PFSK-1 (cell line): ENCODE measurements around the gene SCARF1.

Source experiments
- FOXP2 ChIP-seq: optimal IDR thresholded peaks from 2 replicates; pipeline ENCODE3; 2011; ENCODE audit warnings: borderline replicate concordance, control low read depth, inconsistent platforms; ENCODE audit not compliant: insufficient read depth; ENCODE audit errors: extremely low read length, extremely low read depth
- POLR2AphosphoS5 ChIP-seq: IDR thresholded peaks from 2 replicates; pipeline ENCODE4 v1.6.1; 2012; ENCODE audit warnings: low read depth, mild to moderate bottlenecking, control low read depth, low read length, moderate library complexity
- REST ChIP-seq, 2 experiments: IDR thresholded peaks; 2 replicates each; pipeline versions ENCODE4 v1.6.1 to v1.8.0; 2011 to 2012; ENCODE audit warnings: low read depth in 2 of 2, low read length in 2 of 2, control low read depth in 1 of 2, inconsistent platforms in 1 of 2, mild to moderate bottlenecking in 1 of 2, moderate library complexity in 1 of 2; ENCODE audit not compliant: insufficient read depth in 1 of 2
- SIN3A ChIP-seq: IDR thresholded peaks from 2 replicates; pipeline ENCODE4 v1.6.1; 2012; ENCODE audit warnings: mild to moderate bottlenecking, low read length, moderate library complexity, borderline replicate concordance; ENCODE audit not compliant: insufficient read depth
- TAF1 ChIP-seq: IDR thresholded peaks from 2 replicates; pipeline ENCODE4 v1.6.1; 2012; ENCODE audit warnings: low read length, control low read depth, borderline replicate concordance; ENCODE audit not compliant: insufficient read depth

GRCh38 chr17:1625581-1625980 lies 20.0 kb downstream of the SCARF1 start:
- no peak for TF ChIP-seq POLR2AphosphoS5
- no peak for TF ChIP-seq SIN3A
- TF ChIP-seq TAF1: no peak
- TF ChIP-seq REST (IDR thresholded peaks at IDR 0.05; ENCODE audit: insufficient read depth in 1 of 2, low read depth in 2 of 2, low read length in 2 of 2): no peak
- TF ChIP-seq FOXP2: no peak
